A673 (cell line): Measurements from ENCODE around the gene CNTROB.

Experiments used
- CTCF ChIP-seq: fragments of 300-800, 200-600 bp; sonication (generic); conservative IDR thresholded peaks from 2 replicates; pipeline ENCODE4 v1.5.1; 2017; ENCODE audit warnings: low read depth, mild to moderate bottlenecking, antibody characterized with exemption, low read length, moderate library complexity, mixed read lengths
- EZH2 ChIP-seq: fragments of 200-600 bp; sonication (generic); IDR thresholded peaks from 2 replicates; pipeline ENCODE4 v1.6.1; 2017; ENCODE audit warnings: borderline replicate concordance, low read depth, mild to moderate bottlenecking, mixed read lengths, antibody characterized with exemption, low read length; ENCODE audit not compliant: poor library complexity, severe bottlenecking

GRCh38 chr17:7967751-7968150 lies 35.7 kb downstream of the CNTROB start:
- TF ChIP-seq CTCF = no peak
- no peak for TF ChIP-seq EZH2
